Measurements from ENCODE around the gene AAK1. TPM values are rescaled to one million over a fixed set of nuclear protein-coding genes. Genes with fewer than 3 reads are reported as not detected.

The AAK1 gene
- total and polyA plus RNA-seq, 2 of the 13 experiments (the other 11 are each of a cell fraction or from before 2014, with no cell fraction given): 9.8 to 10.3 TPM

GRCh38 chr2:69581774-69582581, 61.6 kb downstream of the AAK1 start:
- H3K9ac ChIP-seq (ENCODE audit: insufficient read depth, low read depth, low read length): no peak overlapping the region
- H4K20me1 ChIP-seq (ENCODE audit: insufficient read depth, low read length): no peaks in the 10 kb centered on the region
- H3K9me3 ChIP-seq (ENCODE audit: low read length): no peaks in the 10 kb centered on the region
- no peak overlapping the region for H2AFZ ChIP-seq (ENCODE audit: low read length)
- DNase-seq (ENCODE audit: low spot score) (peak; percentile 60), ATAC-seq (peak; percentile 61), FAIRE-seq (peak; percentile 12)
- POLR2A ChIA-PET: interaction anchor here (1.4 kb wide), 1 partner anchor 105 kb away, joined by 3 read pairs; no protein-coding TSS in a partner anchor
- in situ Hi-C loops (cut with HindIII; ENCODE audit: extremely low pct_ligation_motif_present, low pct_unique_long_range_greater_than_20kb): no loop called here
- intact Hi-C loops (cut with micrococcal nuclease; ENCODE audit: unreplicated experiment): no loop called here
- H3K27ac ChIP-seq (ENCODE audit: extremely low read length, insufficient read depth, low read length): no peak overlapping the region
- H3K4me1 ChIP-seq (ENCODE audit: insufficient read depth, low read length): peaks cover 51% of the 10 kb centered on the region
- H3K4me2 ChIP-seq (ENCODE audit: low read depth, low read length): no peak overlapping the region
- no peaks in the 10 kb centered on the region for H3K79me2 ChIP-seq (ENCODE audit: insufficient read depth, low read length)
- CTCF ChIA-PET (ENCODE audit: low intra/inter-chr PET ratio, low total read pairs): no interaction called here
- H3K4me3 ChIP-seq (replicated peaks in 1 of 3; ENCODE audit: insufficient read depth in 1 of 3, low read depth in 2 of 3, low read length in 3 of 3): no peak overlapping the region
- no peaks in the 10 kb centered on the region for H3K27me3 ChIP-seq (ENCODE audit: control insufficient read depth in 1 of 2, insufficient read depth in 2 of 2, low read length in 2 of 2)
- 82% methylated on average over 14 of the region's 14 CpGs for WGBS (ENCODE audit: low lambda C conversion rate)
- no TSS peak for BruUV-seq (replicated peaks)
- no peaks in the 10 kb centered on the region for H3K36me3 ChIP-seq (replicated peaks in 1 of 2; ENCODE audit: control insufficient read depth in 1 of 2, insufficient read depth in 2 of 2, low read length in 2 of 2)
- TF ChIP-seq ARID2 (CRISPR knock-in tag; IDR thresholded peaks at IDR 0.05; ENCODE audit: borderline replicate concordance) (0 out of 2 replicates have a peak, but pooled peaks have one; percentile 39), FOXP4 (CRISPR knock-in tag; IDR thresholded peaks at IDR 0.05) (0 out of 2 replicates have a peak, but pooled peaks have one; percentile 14), ZBTB38 (CRISPR knock-in tag; IDR thresholded peaks at IDR 0.05) (no peak), SALL1 (CRISPR knock-in tag; IDR thresholded peaks at IDR 0.05) (peak; percentile 17; the same call in 1 of the 2 replicates), NFKB2 (CRISPR knock-in tag; IDR thresholded peaks at IDR 0.05; ENCODE audit: borderline replicate concordance) (no peak), ZNF761 (CRISPR knock-in tag; conservative IDR thresholded peaks at IDR 0.05) (0 out of 2 replicates have a peak, but pooled peaks have one; percentile 23), RARG (CRISPR knock-in tag; IDR thresholded peaks at IDR 0.05; ENCODE audit: low read depth) (no peak), GFI1 (CRISPR knock-in tag; IDR thresholded peaks at IDR 0.05; ENCODE audit: borderline replicate concordance) (peak; percentile 63; the same call in 1 of the 2 replicates), ZKSCAN8 (CRISPR knock-in tag; IDR thresholded peaks at IDR 0.05; ENCODE audit: borderline replicate concordance) (no peak), TBX3 (IDR thresholded peaks at IDR 0.05; ENCODE audit: borderline replicate concordance) (no peak), CEBPG (CRISPR knock-in tag; IDR thresholded peaks at IDR 0.05) (peak; percentile 97), FOSL2 (CRISPR knock-in tag; IDR thresholded peaks at IDR 0.05) (peak; percentile 54; the same call in 1 of the 2 replicates), GTF2F1 (IDR thresholded peaks at IDR 0.05; ENCODE audit: low read length) (no peak), ZNF556 (CRISPR knock-in tag; IDR thresholded peaks at IDR 0.05; ENCODE audit: borderline replicate concordance) (no peak), GATAD2A (CRISPR knock-in tag; IDR thresholded peaks at IDR 0.05) (peak; percentile 18; the same call in 1 of the 2 replicates)
- TF ChIP-seq, protein P1, sequence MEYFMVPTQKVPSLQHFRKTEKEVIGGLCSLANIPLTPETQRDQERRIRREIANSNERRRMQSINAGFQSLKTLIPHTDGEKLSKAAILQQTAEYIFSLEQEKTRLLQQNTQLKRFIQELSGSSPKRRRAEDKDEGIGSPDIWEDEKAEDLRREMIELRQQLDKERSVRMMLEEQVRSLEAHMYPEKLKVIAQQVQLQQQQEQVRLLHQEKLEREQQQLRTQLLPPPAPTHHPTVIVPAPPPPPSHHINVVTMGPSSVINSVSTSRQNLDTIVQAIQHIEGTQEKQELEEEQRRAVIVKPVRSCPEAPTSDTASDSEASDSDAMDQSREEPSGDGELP (IDR thresholded peaks at IDR 0.05; ENCODE audit: borderline replicate concordance, low read depth): 0 out of 2 replicates have a peak, but pooled peaks have one; percentile 32
- TF ChIP-seq, protein P2, sequence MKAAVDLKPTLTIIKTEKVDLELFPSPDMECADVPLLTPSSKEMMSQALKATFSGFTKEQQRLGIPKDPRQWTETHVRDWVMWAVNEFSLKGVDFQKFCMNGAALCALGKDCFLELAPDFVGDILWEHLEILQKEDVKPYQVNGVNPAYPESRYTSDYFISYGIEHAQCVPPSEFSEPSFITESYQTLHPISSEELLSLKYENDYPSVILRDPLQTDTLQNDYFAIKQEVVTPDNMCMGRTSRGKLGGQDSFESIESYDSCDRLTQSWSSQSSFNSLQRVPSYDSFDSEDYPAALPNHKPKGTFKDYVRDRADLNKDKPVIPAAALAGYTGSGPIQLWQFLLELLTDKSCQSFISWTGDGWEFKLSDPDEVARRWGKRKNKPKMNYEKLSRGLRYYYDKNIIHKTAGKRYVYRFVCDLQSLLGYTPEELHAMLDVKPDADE (CRISPR knock-in tag; IDR thresholded peaks at IDR 0.05): no peak
- TF ChIP-seq, protein P3, sequence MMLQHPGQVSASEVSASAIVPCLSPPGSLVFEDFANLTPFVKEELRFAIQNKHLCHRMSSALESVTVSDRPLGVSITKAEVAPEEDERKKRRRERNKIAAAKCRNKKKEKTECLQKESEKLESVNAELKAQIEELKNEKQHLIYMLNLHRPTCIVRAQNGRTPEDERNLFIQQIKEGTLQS (CRISPR knock-in tag; IDR thresholded peaks at IDR 0.05): peak; percentile 79
- TF ChIP-seq, protein P4, sequence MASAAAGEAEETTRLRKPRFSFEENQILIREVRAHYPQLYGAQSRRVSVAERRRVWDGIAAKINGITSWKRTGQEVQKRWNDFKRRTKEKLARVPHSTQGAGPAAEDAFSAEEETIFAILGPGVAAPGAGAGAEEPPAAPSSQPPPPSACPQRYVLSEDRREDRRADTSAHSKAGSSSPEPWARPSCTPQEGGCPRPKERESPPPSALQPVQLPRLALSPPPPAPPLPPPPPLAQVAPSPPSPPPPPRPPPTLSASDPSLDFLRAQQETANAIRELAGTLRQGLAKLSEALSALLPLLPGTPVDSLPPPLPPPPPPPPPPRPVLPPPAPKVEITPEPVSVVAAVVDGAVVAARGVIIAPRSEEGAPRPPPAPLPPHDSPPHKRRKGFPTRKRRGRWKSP (CRISPR knock-in tag; IDR thresholded peaks at IDR 0.05): peak; percentile 42; the same call in 1 of the 2 replicates
